OCI-LY7 (cell line): Measurements from ENCODE around the gene LYRM9. TPM values are rescaled to one million over a fixed set of nuclear protein-coding genes. Genes with fewer than 3 reads are reported as not detected.

Experiments
- BruUV-seq: library from RNA; stranded (reverse); fragments of 400-500 nt; replicated peaks from 2 replicates; lab custom pipeline; 2021; lab: Mats Ljungman, UMichigan
- CTCF ChIA-PET: fragments of 300-600 bp; sonication (Branson Sonifier 250); formaldehyde crosslinking; loops from one replicate; lab custom pipeline; 2022; ENCODE audit warnings: antibody characterized with exemption; ENCODE audit not compliant: unreplicated experiment; lab: Charles Lee
- POLR2A ChIA-PET: fragments of 300-600 bp; sonication (Branson Sonifier 250); formaldehyde crosslinking; loops from one replicate; lab custom pipeline; 2022; ENCODE audit warnings: antibody characterized with exemption; lab: Charles Lee
- DNase-seq: peaks from one replicate; pipeline ENCODE4 v3.0.0-alpha.2; 2015; ENCODE audit warnings: low spot score
- H2AFZ ChIP-seq: fragments of 200-600 bp; sonication (generic), shearing (Covaris generic); 2 replicates; pipeline ENCODE4 v1.6.1; 2014; ENCODE audit warnings: mild to moderate bottlenecking, antibody characterized with exemption, low read length, moderate library complexity
- H3K27ac ChIP-seq: fragments of 200-600 bp; sonication (generic); 2 replicates; pipeline ENCODE4 v1.5.1; 2014; ENCODE audit warnings: mixed run types, low read depth, mild to moderate bottlenecking, moderate library complexity, low read length, inconsistent platforms; ENCODE audit not compliant: poor library complexity, severe bottlenecking
- H3K36me3 ChIP-seq: fragments of 200-600 bp; sonication (generic); 2 replicates; pipeline ENCODE4 v1.6.1; 2014; ENCODE audit warnings: mild to moderate bottlenecking, antibody characterized with exemption, low read length, moderate library complexity, mixed read lengths; ENCODE audit not compliant: insufficient read depth
- H3K4me1 ChIP-seq: fragments of 200-600 bp; sonication (generic); 2 replicates; pipeline ENCODE4 v1.5.1; 2014; ENCODE audit warnings: mild to moderate bottlenecking, low read length; ENCODE audit not compliant: insufficient read depth, poor library complexity, severe bottlenecking
- H3K4me2 ChIP-seq: fragments of 200-600 bp; sonication (generic); 2 replicates; pipeline ENCODE4 v1.6.1; 2014; ENCODE audit warnings: mild to moderate bottlenecking, low read length
- H3K4me3 ChIP-seq: fragments of 200-600 bp; sonication (generic); 2 replicates; pipeline ENCODE4 v1.5.1; 2014; ENCODE audit warnings: mild to moderate bottlenecking, low read depth, low read length; ENCODE audit not compliant: poor library complexity, severe bottlenecking
- H3K79me2 ChIP-seq: fragments of 200-600 bp; sonication (generic); 2 replicates; pipeline ENCODE4 v1.6.1; 2016; ENCODE audit warnings: low read depth, mild to moderate bottlenecking, low read length, moderate library complexity, mixed read lengths; ENCODE audit not compliant: insufficient read depth
- H3K9me2 ChIP-seq: fragments of 200-600 bp; sonication (generic); 2 replicates; pipeline ENCODE4 v1.6.1; 2016; ENCODE audit warnings: mild to moderate bottlenecking, low read length, mixed read lengths; ENCODE audit not compliant: insufficient read depth
- H3K9me3 ChIP-seq: fragments of 200-600 bp; sonication (generic); 2 replicates; pipeline ENCODE4 v1.6.1; 2014; ENCODE audit warnings: mild to moderate bottlenecking, mixed run types, low read length, mixed read lengths
- H4K20me1 ChIP-seq: fragments of 200-600 bp; sonication (generic); 2 replicates; pipeline ENCODE4 v1.6.1; 2014; ENCODE audit warnings: mild to moderate bottlenecking, antibody characterized with exemption, low read length, moderate library complexity, mixed read lengths; ENCODE audit not compliant: insufficient read depth
- CTCF ChIP-seq: fragments of 200-600 bp; sonication (generic); conservative IDR thresholded peaks from 2 replicates; pipeline ENCODE4 v1.5.1; 2014; ENCODE audit warnings: mild to moderate bottlenecking, antibody characterized with exemption, low read length, moderate library complexity, mixed read lengths
- EZH2phosphoT487 ChIP-seq: fragments of 200-600 bp; sonication (generic); IDR thresholded peaks from 2 replicates; pipeline ENCODE4 v1.6.1; 2018; ENCODE audit warnings: low read depth, borderline replicate concordance, mild to moderate bottlenecking, mixed run types, antibody characterized with exemption, low read length, moderate library complexity, mixed read lengths
- intact Hi-C: fragments of 100-400 bp; cut with micrococcal nuclease; formaldehyde crosslinking; loops from one replicate; pipeline ENCODE4 v1.10.0; 2022; ENCODE audit not compliant: unreplicated experiment
- total RNA-seq, 2 experiments: library from RNA; depleted of rRNA in 1 of 2; stranded (reverse); fragments of >200 nt in 1 of 2; shearing (Covaris generic) in 1 of 2; gene quantifications; 2 replicates each; pipeline ENCODE4 v1.2.3, GENCODE V29; 2014 to 2022

Gene LYRM9
- total RNA-seq, 2 experiments from 2014 or later = 0.35 to 1.4 TPM

- no peaks in the 10 kb centered on the region for H4K20me1 ChIP-seq
- DNase-seq = no peak
- intact Hi-C loops = no loop called here
- no peak overlapping the region for H2AFZ ChIP-seq
- H3K4me1 ChIP-seq = no peaks in the 10 kb centered on the region
- ChIA-PET CTCF (no interaction called here), POLR2A (no interaction called here)
- H3K9me3 ChIP-seq = no peaks in the 10 kb centered on the region
- 0 out of 2 replicates have a peak, but pooled peaks have one; percentile 21 for TF ChIP-seq CTCF
- TF ChIP-seq EZH2phosphoT487 = no peak
- no peak overlapping the region for H3K4me2 ChIP-seq
- no TSS peak for BruUV-seq
- H3K4me3 ChIP-seq = no peak overlapping the region
- H3K27ac ChIP-seq = no peak overlapping the region
- H3K79me2 ChIP-seq = no peaks in the 10 kb centered on the region
- H3K9me2 ChIP-seq = no peaks in the 10 kb centered on the region
- no peaks in the 10 kb centered on the region for H3K36me3 ChIP-seq
Measured at GRCh38 chr17:27907976-27908558, 14.9 kb upstream of the LYRM9 start.

GRCh38 chr17:27906623-27907022, 13.5 kb upstream of the LYRM9 start:
- H2AFZ ChIP-seq = no peak overlapping the region
- ChIA-PET POLR2A (no interaction called here), CTCF (no interaction called here)
- H3K4me2 ChIP-seq = no peak overlapping the region
- no peak for TF ChIP-seq CTCF
- TF ChIP-seq EZH2phosphoT487 = no peak
- no peaks in the 10 kb centered on the region for H3K79me2 ChIP-seq
- no peak overlapping the region for H3K4me3 ChIP-seq
- H3K4me1 ChIP-seq = no peaks in the 10 kb centered on the region
- DNase-seq = no peak
- no peaks in the 10 kb centered on the region for H4K20me1 ChIP-seq
- no peaks in the 10 kb centered on the region for H3K9me3 ChIP-seq
- BruUV-seq = no TSS peak
- H3K9me2 ChIP-seq = no peaks in the 10 kb centered on the region
- intact Hi-C loops = no loop called here
- H3K27ac ChIP-seq = no peak overlapping the region
- H3K36me3 ChIP-seq = no peaks in the 10 kb centered on the region

- no peak overlapping the region for H2AFZ ChIP-seq
- H3K79me2 ChIP-seq = no peaks in the 10 kb centered on the region
- POLR2A ChIA-PET = no interaction called here
- H3K4me3 ChIP-seq = no peak overlapping the region
- TF ChIP-seq CTCF (no peak), EZH2phosphoT487 (no peak)
- H3K36me3 ChIP-seq = no peaks in the 10 kb centered on the region
- no peaks in the 10 kb centered on the region for H3K4me1 ChIP-seq
- BruUV-seq = no TSS peak
- intact Hi-C loops = no loop called here
- no peak for DNase-seq
- no peaks in the 10 kb centered on the region for H3K9me3 ChIP-seq
- H3K4me2 ChIP-seq = no peak overlapping the region
- CTCF ChIA-PET = no interaction called here
- no peak overlapping the region for H3K27ac ChIP-seq
- H4K20me1 ChIP-seq = no peaks in the 10 kb centered on the region
- H3K9me2 ChIP-seq = no peaks in the 10 kb centered on the region
Measured at GRCh38 chr17:27906226-27906580, 13.0 kb upstream of the LYRM9 start.
